Retinal pigment epithelial cell (primary cell): ENCODE measurements around the gene ABCC5.

ENCODE experiments used
- DNase-seq: peaks from one replicate; pipeline ENCODE4 v3.0.0-alpha.2; 2010; ENCODE audit warnings: low read depth
- H3K4me3 ChIP-seq: 2 replicates; pipeline ENCODE4 v1.5.1; 2011; ENCODE audit warnings: mild to moderate bottlenecking, low read length, control low read depth, moderate library complexity
- CTCF ChIP-seq: conservative IDR thresholded peaks from 2 replicates; pipeline ENCODE4 v1.5.1; 2011; ENCODE audit warnings: low read depth, low read length, control low read depth, inconsistent platforms

The ABCC5 gene

DNA sequence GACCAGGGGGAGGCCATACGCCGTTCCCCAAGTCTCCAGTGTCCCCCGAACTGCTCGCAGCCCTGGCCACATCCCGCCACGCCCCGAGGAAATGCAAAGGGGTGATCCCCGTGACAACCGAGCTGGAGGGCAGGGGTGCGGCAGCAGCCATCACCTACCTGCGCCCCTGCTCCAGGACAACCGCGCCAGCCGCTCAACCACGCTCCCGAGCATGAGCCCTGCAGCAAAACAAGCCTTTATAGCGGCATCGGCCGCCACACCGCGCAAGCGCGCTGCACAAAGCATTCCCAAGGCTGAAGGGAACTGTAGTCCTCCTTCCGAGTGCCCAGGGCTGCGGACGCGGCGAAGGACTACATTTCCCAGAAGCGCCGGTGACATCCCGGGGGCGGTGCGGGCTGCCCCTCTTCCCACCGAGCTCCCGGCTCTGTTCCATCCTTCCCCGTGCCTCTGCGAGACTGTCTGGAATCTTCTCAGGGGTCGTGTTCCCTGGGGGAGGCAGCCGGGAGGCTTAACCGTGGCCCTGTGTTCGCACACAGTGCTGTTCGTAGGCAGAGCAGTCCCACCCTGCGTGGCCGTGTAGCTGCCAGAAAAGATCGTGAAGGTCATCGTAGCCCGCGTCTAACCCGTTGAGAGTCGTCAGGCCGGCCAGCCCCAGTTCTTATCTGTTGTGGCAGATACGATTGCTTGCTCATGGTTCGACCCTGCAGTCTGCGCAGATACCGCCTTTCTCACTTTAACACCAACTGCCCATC, at the start of gene ABCC5:
TSS of gene ABCC5 (minus strand) at position 213 of the 752 bp plus-strand sequence. CDS start 3,492 bp downstream, outside the sequence.
- TF ChIP-seq CTCF: no peak
- H3K4me3 ChIP-seq: peak within 1 kb of the TSS; percentile 97
- peak; percentile 78 for DNase-seq

GRCh38 chr3:184066211-184066610, 48.5 kb upstream of the ABCC5 start:
- no peak for DNase-seq
- TF ChIP-seq CTCF: no peak

GRCh38 chr3:184062637-184063036, 45.0 kb upstream of the ABCC5 start:
- no peak overlapping the region for H3K4me3 ChIP-seq
- no peak for TF ChIP-seq CTCF
- DNase-seq: no peak

More at GRCh38 chr3:184066211-184066610, 48.5 kb upstream of the ABCC5 start:
- no peak overlapping the region for H3K4me3 ChIP-seq

- no peak for TF ChIP-seq CTCF
- DNase-seq: no peak
- no peak overlapping the region for H3K4me3 ChIP-seq
These were observed 41.7 kb upstream of the ABCC5 start for GRCh38 chr3:184059424-184059823.

DNA sequence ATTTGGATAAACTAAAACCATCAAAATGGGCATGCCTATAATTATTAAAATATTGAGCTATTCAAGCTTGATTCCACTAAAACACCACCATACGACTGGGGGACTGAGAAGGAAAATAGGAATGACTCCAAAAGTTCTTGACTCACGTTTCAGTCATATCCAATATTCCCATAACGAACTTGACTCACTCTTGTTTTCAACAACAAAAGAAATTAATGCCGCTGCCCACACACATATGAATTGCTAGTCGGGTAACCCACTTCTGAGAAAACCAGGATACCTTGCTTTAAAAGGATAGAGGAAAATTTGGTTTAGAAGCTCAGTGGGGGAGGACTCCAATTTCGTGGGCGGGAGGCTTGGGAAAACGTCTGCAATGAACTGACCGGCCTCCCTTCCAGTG, 40.3 kb upstream of the ABCC5 start:
- no peak for TF ChIP-seq CTCF
- H3K4me3 ChIP-seq: no peak overlapping the region
- no peak for DNase-seq

- DNase-seq: no peak
- TF ChIP-seq CTCF: no peak
- no peak within 1 kb of the TSS for H3K4me3 ChIP-seq
These were observed 35.1 kb upstream of the ABCC5 start, which contains the start of gene HTR3C for GRCh38 chr3:184052767-184053166. Gene HTR3C (plus strand): TSS chr3:184053047. CDS start chr3:184053081, 34 bp downstream.

DNA sequence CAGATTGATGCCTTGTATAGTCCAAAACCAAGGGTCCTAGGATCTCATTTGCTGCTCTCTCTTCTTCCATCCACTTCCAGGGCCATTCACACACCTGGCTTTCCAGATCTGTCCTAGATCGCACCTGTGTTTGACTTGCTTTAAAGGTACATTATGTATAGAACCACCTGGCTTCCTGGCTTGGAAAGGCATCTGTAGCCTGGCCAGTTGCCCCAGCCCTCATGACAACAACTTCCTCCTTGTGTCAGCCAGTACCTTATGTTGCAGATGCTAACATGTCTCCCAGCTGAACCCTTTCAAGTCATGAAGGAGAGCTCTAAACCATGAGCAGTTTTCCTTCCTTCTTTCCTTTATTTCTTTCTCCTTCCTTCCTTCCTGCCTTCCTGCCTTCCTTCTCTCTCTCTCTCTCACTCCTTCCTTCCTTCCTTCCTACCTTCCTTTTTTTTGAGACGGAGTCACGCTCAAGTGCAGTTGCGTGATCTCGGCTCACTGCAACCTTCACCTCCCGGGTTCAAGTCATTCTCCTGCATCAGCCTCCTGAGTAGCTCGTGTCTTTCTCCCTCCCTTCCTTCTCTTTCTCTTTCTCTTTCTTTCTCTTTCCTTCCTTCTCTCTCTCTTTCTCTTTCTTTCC, 32.6 kb upstream of the ABCC5 start:
- H3K4me3 ChIP-seq: no peak overlapping the region
- DNase-seq: no peak
- no peak for TF ChIP-seq CTCF
